Activated CD8-positive, alpha-beta T cell treated with anti-CD3 and anti-CD28 coated beads for 36 hours (primary cell): ENCODE results near the gene MDGA2. TPM values are rescaled to one million over a fixed set of nuclear protein-coding genes. Genes with fewer than 3 reads are reported as not detected.
"Not testable (repeated sequence)": the region's sequence is repeated elsewhere in the genome, so short reads cannot be mapped to it uniquely, and the experiment has no call there.

Source experiments
- ATAC-seq: fragments of 200-7000 bp; cut with Tn5 transposase; one replicate; pipeline ENCODE4 v1.10.0; 2021; ENCODE audit warnings: mild to moderate bottlenecking, moderate library complexity
- CTCF ChIA-PET: fragments of 350-600 bp; sonication (Branson Sonifier 250); formaldehyde crosslinking; loops from one replicate; lab custom pipeline; 2021; ENCODE audit warnings: antibody characterized with exemption; lab: Charles Lee
- POLR2A ChIA-PET: fragments of 350-600 bp; sonication (Branson Sonifier 250); formaldehyde crosslinking; loops from one replicate; lab custom pipeline; 2021; ENCODE audit warnings: antibody characterized with exemption; lab: Charles Lee
- DNase-seq: peaks from one replicate; pipeline ENCODE4 v3.0.0-alpha.2; 2020
- H3K27ac Mint-ChIP-seq: one replicate; pipeline ENCODE4 v1.8.0; 2021; ENCODE audit warnings: mild to moderate bottlenecking, mixed read lengths
- H3K27me3 Mint-ChIP-seq: one replicate; pipeline ENCODE4 v1.8.0; 2021; ENCODE audit warnings: mixed read lengths
- H3K36me3 Mint-ChIP-seq: one replicate; pipeline ENCODE4 v1.8.0; 2021; ENCODE audit warnings: low read depth, mixed read lengths
- H3K4me1 Mint-ChIP-seq: one replicate; pipeline ENCODE4 v1.8.0; 2021; ENCODE audit warnings: low read depth, mixed read lengths
- H3K4me3 Mint-ChIP-seq: one replicate; pipeline ENCODE4 v1.8.0; 2021; ENCODE audit warnings: mild to moderate bottlenecking, moderate library complexity, mixed read lengths
- H3K9me3 Mint-ChIP-seq: one replicate; pipeline ENCODE4 v1.8.0; 2021; ENCODE audit warnings: mixed read lengths
- CTCF ChIP-seq: fragments of 200-600 bp; IDR thresholded peaks from one replicate; pipeline ENCODE4 v1.8.0; 2022; ENCODE audit warnings: antibody characterized with exemption, mild to moderate bottlenecking
- intact Hi-C: fragments of 100-400 bp; cut with micrococcal nuclease; formaldehyde crosslinking; loops from one replicate; pipeline ENCODE4 v1.10.0; 2022
- total RNA-seq, 2 experiments: library from RNA; stranded (reverse); gene quantifications; one replicate each; pipeline ENCODE4 v1.2.3, GENCODE V29; 2021

MDGA2 gene
- total RNA-seq, 2 experiments from 2014 or later = not detected

GRCh38 chr14:46951103-46951502 lies 724.3 kb downstream of the MDGA2 start:
- ChIA-PET POLR2A (no interaction called here), CTCF (no interaction called here)
- H3K27ac Mint-ChIP-seq = no peak overlapping the region
- no peak for ATAC-seq
- no peaks in the 10 kb centered on the region for H3K27me3 Mint-ChIP-seq
- no peak for TF ChIP-seq CTCF
- intact Hi-C loops = no loop called here
- H3K4me3 Mint-ChIP-seq = no peak overlapping the region
- H3K4me1 Mint-ChIP-seq = no peaks in the 10 kb centered on the region
- H3K9me3 Mint-ChIP-seq = peaks cover 16% of the 10 kb centered on the region
- no peaks in the 10 kb centered on the region for H3K36me3 Mint-ChIP-seq
- no peak for DNase-seq

GRCh38 chr14:46940611-46941010 lies 734.8 kb downstream of the MDGA2 start:
- intact Hi-C loops = no loop called here
- Mint-ChIP-seq H3K27me3 (no peaks in the 10 kb centered on the region), H3K4me1 (no peaks in the 10 kb centered on the region), H3K4me3 (no peak overlapping the region), H3K27ac (no peak overlapping the region), H3K36me3 (no peaks in the 10 kb centered on the region), H3K9me3 (peaks cover 11% of the 10 kb centered on the region)
- DNase-seq = no peak
- ChIA-PET POLR2A (no interaction called here), CTCF (no interaction called here)
- no peak for ATAC-seq
- TF ChIP-seq CTCF = no peak

GRCh38 chr14:46920542-46920941 lies 754.9 kb downstream of the MDGA2 start:
- ChIA-PET CTCF (no interaction called here), POLR2A (no interaction called here)
- Mint-ChIP-seq H3K4me1 (no peaks in the 10 kb centered on the region), H3K27ac (no peak overlapping the region), H3K4me3 (no peak overlapping the region), H3K27me3 (no peaks in the 10 kb centered on the region), H3K36me3 (no peaks in the 10 kb centered on the region), H3K9me3 (peaks cover 3% of the 10 kb centered on the region)
- TF ChIP-seq CTCF = no peak
- ATAC-seq = no peak
- intact Hi-C loops = no loop called here
- DNase-seq = no peak

- H3K27me3 Mint-ChIP-seq, DNase-seq, POLR2A ChIA-PET, intact Hi-C loops, H3K27ac Mint-ChIP-seq, H3K4me1 Mint-ChIP-seq, CTCF ChIA-PET, ATAC-seq, H3K4me3 Mint-ChIP-seq, H3K36me3 Mint-ChIP-seq, H3K9me3 Mint-ChIP-seq: not testable (repeated sequence)
These were observed 759.9 kb downstream of the MDGA2 start for GRCh38 chr14:46915539-46915938.

GRCh38 chr14:46902837-46903236 lies 772.6 kb downstream of the MDGA2 start:
- POLR2A ChIA-PET = no interaction called here
- intact Hi-C loops = no loop called here
- Mint-ChIP-seq H3K9me3 (peaks cover 4% of the 10 kb centered on the region), H3K4me3 (no peak overlapping the region), H3K27me3 (no peaks in the 10 kb centered on the region), H3K27ac (no peak overlapping the region), H3K36me3 (no peaks in the 10 kb centered on the region), H3K4me1 (no peaks in the 10 kb centered on the region)
- ATAC-seq = no peak
- DNase-seq = no peak
- CTCF ChIA-PET = no interaction called here
- TF ChIP-seq CTCF = no peak

- TF ChIP-seq CTCF = no peak
- peaks cover 4% of the 10 kb centered on the region for H3K9me3 Mint-ChIP-seq
- no peak for DNase-seq
- H3K36me3 Mint-ChIP-seq = no peaks in the 10 kb centered on the region
- ChIA-PET CTCF (no interaction called here), POLR2A (no interaction called here)
- no peaks in the 10 kb centered on the region for H3K27me3 Mint-ChIP-seq
- no peaks in the 10 kb centered on the region for H3K4me1 Mint-ChIP-seq
- no peak overlapping the region for H3K4me3 Mint-ChIP-seq
- intact Hi-C loops = no loop called here
- no peak overlapping the region for H3K27ac Mint-ChIP-seq
- ATAC-seq = no peak
These were observed 780.9 kb downstream of the MDGA2 start for GRCh38 chr14:46894476-46894875.
